GM12878 (cell line): ENCODE results near the gene WDR77. TPM values are rescaled to one million over a fixed set of nuclear protein-coding genes. Genes with fewer than 3 reads are reported as not detected.

Experiments used
- ATAC-seq: fragments of 200-7000 bp; cut with Tn5 transposase; 3 replicates; pipeline ENCODE4 v1.9.1; 2020; ENCODE audit warnings: mild to moderate bottlenecking, moderate library complexity
- BruUV-seq: library from RNA; stranded (reverse); fragments of 400-500 nt; replicated peaks from 2 replicates; lab custom pipeline; 2021; lab: Mats Ljungman, UMichigan
- CTCF ChIA-PET: fragments of 300-600 bp; sonication (Branson Sonifier 250); formaldehyde crosslinking; extraction: SDS; loops from one replicate; lab custom pipeline; 2021; ENCODE audit warnings: inconsistent platforms; lab: Yijun Ruan, JAX
- POLR2A ChIA-PET: fragments of 350-600 bp; formaldehyde crosslinking; extraction: SDS; loops from one replicate; lab custom pipeline; 2021; ENCODE audit warnings: inconsistent platforms; lab: Charles Lee
- RAD21 ChIA-PET: fragments of 300-600 bp; sonication (Branson Sonifier 250); formaldehyde crosslinking; loops from one replicate; lab custom pipeline; 2023; ENCODE audit warnings: antibody characterized with exemption; ENCODE audit not compliant: unreplicated experiment; lab: Charles Lee
- SMC1A ChIA-PET: fragments of 300-600 bp; sonication (Branson Sonifier 250); formaldehyde crosslinking; loops from one replicate; lab custom pipeline; 2023; ENCODE audit not compliant: unreplicated experiment, uncharacterized antibody; lab: Charles Lee
- DNase-seq: peaks from one replicate; pipeline ENCODE4 v3.0.0-alpha.2; 2011; ENCODE audit warnings: low read depth, low spot score
- FAIRE-seq: peaks from 3 replicates; lab custom pipeline; 2011; peaks lifted over from hg19 to GRCh38; lab: Jason Lieb, UNC
- H2AFZ ChIP-seq: 2 replicates; pipeline ENCODE4 v1.6.0; 2011; ENCODE audit warnings: low read depth, low read length, control low read depth; ENCODE audit not compliant: control insufficient read depth
- H3K27ac ChIP-seq: 2 replicates; pipeline ENCODE4 v1.5.1; 2011; ENCODE audit warnings: control low read depth; ENCODE audit not compliant: control insufficient read depth, insufficient read depth
- H3K27me3 ChIP-seq, 2 experiments: replicated peaks in 1 of 2; 2 replicates each; pipeline versions ENCODE4 v1.6.0 to v1.6.1; 2011; ENCODE audit warnings: low read length in 1 of 2; ENCODE audit not compliant: control insufficient read depth in 2 of 2, insufficient read depth in 2 of 2
- H3K36me3 ChIP-seq, 2 experiments: 2 replicates each; pipeline ENCODE4 v1.5.1; 2011; ENCODE audit warnings: low read length in 1 of 2; ENCODE audit not compliant: control insufficient read depth in 2 of 2, insufficient read depth in 2 of 2
- H3K4me1 ChIP-seq: 2 replicates; pipeline ENCODE4 v1.6.1; 2011; ENCODE audit warnings: mild to moderate bottlenecking, low read length, moderate library complexity, mixed read lengths; ENCODE audit not compliant: control insufficient read depth, insufficient read depth
- H3K4me2 ChIP-seq: 2 replicates; pipeline ENCODE4 v1.6.0; 2011; ENCODE audit warnings: control low read depth; ENCODE audit not compliant: control insufficient read depth, insufficient read depth
- H3K4me3 ChIP-seq: fragments of 200-600 bp; sonication (generic); 2 replicates; pipeline ENCODE4 v1.5.1; 2016
- H3K79me2 ChIP-seq: 2 replicates; pipeline ENCODE4 v1.6.0; 2011; ENCODE audit warnings: low read length; ENCODE audit not compliant: control insufficient read depth, insufficient read depth
- H3K9ac ChIP-seq: 2 replicates; pipeline ENCODE4 v1.8.0; 2011; ENCODE audit warnings: low read length, control low read depth, mixed read lengths; ENCODE audit not compliant: control insufficient read depth, insufficient read depth
- H3K9me3 ChIP-seq: replicated peaks from 3 replicates; pipeline ENCODE4 v1.5.1; 2011; ENCODE audit warnings: mild to moderate bottlenecking, low read length; ENCODE audit not compliant: control insufficient read depth, insufficient read depth
- H4K20me1 ChIP-seq: 2 replicates; pipeline ENCODE4 v1.6.0; 2011; ENCODE audit not compliant: control insufficient read depth, insufficient read depth
- CBX5 ChIP-seq: sonication (generic); IDR thresholded peaks from 2 replicates; pipeline ENCODE4 v1.6.1; 2016; ENCODE audit warnings: low read depth, moderate library complexity, mild to moderate bottlenecking, inconsistent platforms
- CHD1 ChIP-seq: IDR thresholded peaks from 2 replicates; pipeline ENCODE4 v1.6.1; 2012; ENCODE audit warnings: low read depth, low read length, improper control_type of control experiment
- KDM1A ChIP-seq: fragments of 200-600 bp; sonication (generic); IDR thresholded peaks from 2 replicates; pipeline ENCODE4 v1.6.1; 2016; ENCODE audit warnings: borderline replicate concordance
- MTA2 ChIP-seq: fragments of 450-650 bp; IDR thresholded peaks from 2 replicates; pipeline ENCODE4 v1.6.1; 2016; ENCODE audit warnings: low read depth, mild to moderate bottlenecking, moderate library complexity
- RB1 ChIP-seq: fragments of 450-650 bp; formaldehyde crosslinking; IDR thresholded peaks from 2 replicates; pipeline ENCODE4 v1.6.1; 2017; ENCODE audit warnings: mild to moderate bottlenecking, borderline replicate concordance
- SIN3A ChIP-seq: IDR thresholded peaks from 2 replicates; pipeline ENCODE4 v1.6.1; 2012; ENCODE audit warnings: low read depth, low read length, improper control_type of control experiment
- SREBF2 ChIP-seq: IDR thresholded peaks from 2 replicates; pipeline ENCODE4 v1.6.1; 2012; ENCODE audit warnings: mild to moderate bottlenecking, low read length
- ZNF24 ChIP-seq: fragments of 450-650 bp; IDR thresholded peaks from 2 replicates; pipeline ENCODE4 v1.6.1; 2017; ENCODE audit warnings: antibody characterized with exemption, mild to moderate bottlenecking
- ZNF622 ChIP-seq: fragments of 450-650 bp; IDR thresholded peaks from 2 replicates; pipeline ENCODE4 v1.6.1; 2017; ENCODE audit warnings: mild to moderate bottlenecking, inconsistent platforms
- WGBS: methylation state at CpG from one replicate; pipeline ENCODE4 v1.1.6; 2016; ENCODE audit warnings: low lambda C conversion rate; ENCODE audit not compliant: insufficient replicate concordance, insufficient coverage; ENCODE audit errors: missing lambda C conversion rate; 5-methylcytosine and 5-hydroxymethylcytosine counted together
- in situ Hi-C: fragments of 300-500 bp; cut with MboI; formaldehyde crosslinking; loops from 9 replicates; pipeline ENCODE4 v1.14.3; 2018; ENCODE audit warnings: mixed read lengths
- intact Hi-C: fragments of 100-400 bp; cut with micrococcal nuclease; formaldehyde crosslinking; loops from one replicate; pipeline ENCODE4 v1.14.2; 2022; ENCODE audit not compliant: unreplicated experiment
- polyA plus RNA-seq, 11 experiments: library from polyadenylated mRNA; depleted of rRNA in 4 of 11; unstranded in 6 of 11; stranded (reverse) in 5 of 11; fragments of >200 nt; fragmentation: Nextera tagmentation in 4 of 11; fragmentation: Illumina TruSeq in 1 of 11; extraction: Ambion mirVana in 4 of 11; extraction: Trizol in 1 of 11; gene quantifications; 1 replicate in 1 of 11; 2 replicates in 10 of 11; pipeline versions ENCODE4 v1.2.1 to v1.2.3, GENCODE V29; 2011 to 2016; ENCODE audit warnings: inconsistent platforms in 2 of 11, missing spikeins in 2 of 11, low read depth in 1 of 11
- total RNA-seq, 4 experiments: library from RNA; depleted of rRNA in 3 of 4; stranded (reverse); fragments of >200 nt in 3 of 4; fragmentation: Illumina TruSeq in 1 of 4; extraction: Trizol in 1 of 4; gene quantifications; 2 replicates each; pipeline versions ENCODE4 v1.2.1 to v1.2.3, GENCODE V29; 2013 to 2021
- TF ChIP-seq, protein P1 (sequence below): fragments of 450-650 bp; formaldehyde crosslinking; IDR thresholded peaks from 2 replicates; pipeline ENCODE4 v1.4.0; 2022; ENCODE audit warnings: mild to moderate bottlenecking, moderate library complexity
- TF ChIP-seq, protein P2 (sequence below): fragments of 450-650 bp; formaldehyde crosslinking; IDR thresholded peaks from 2 replicates; pipeline ENCODE4 v1.4.0; 2020; ENCODE audit warnings: mild to moderate bottlenecking, moderate library complexity
- TF ChIP-seq, protein P3 (sequence below): fragments of 450-650 bp; IDR thresholded peaks from 2 replicates; pipeline ENCODE4 v1.6.1; 2017; ENCODE audit warnings: mild to moderate bottlenecking, moderate library complexity

Gene WDR77
- total and polyA plus RNA-seq, 10 of the 15 experiments (the other 5 are each of a cell fraction or from before 2014, with no cell fraction given) = 12.7 to 167 (median 67.1) TPM

DNA sequence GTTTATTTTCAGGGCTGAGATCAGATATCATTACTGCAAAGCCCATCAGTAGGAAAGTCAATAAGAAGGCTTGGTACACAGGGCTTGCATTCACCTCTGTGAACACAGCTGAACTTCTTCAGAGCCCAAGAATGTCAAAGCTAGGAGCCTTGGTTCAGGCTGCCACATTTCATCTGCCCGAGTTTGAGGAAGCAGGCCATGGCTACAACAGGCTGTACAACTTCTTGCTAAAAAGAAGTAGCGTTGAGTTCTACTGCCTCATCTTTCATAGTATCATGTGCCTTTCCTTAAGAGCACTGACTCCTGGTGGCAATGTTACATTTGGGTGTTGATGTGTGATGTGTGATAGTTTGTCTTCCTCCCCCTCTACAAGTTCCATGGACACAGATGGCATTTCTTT, 34.8 kb upstream of the WDR77 start (continued):
- TF ChIP-seq, protein P1, sequence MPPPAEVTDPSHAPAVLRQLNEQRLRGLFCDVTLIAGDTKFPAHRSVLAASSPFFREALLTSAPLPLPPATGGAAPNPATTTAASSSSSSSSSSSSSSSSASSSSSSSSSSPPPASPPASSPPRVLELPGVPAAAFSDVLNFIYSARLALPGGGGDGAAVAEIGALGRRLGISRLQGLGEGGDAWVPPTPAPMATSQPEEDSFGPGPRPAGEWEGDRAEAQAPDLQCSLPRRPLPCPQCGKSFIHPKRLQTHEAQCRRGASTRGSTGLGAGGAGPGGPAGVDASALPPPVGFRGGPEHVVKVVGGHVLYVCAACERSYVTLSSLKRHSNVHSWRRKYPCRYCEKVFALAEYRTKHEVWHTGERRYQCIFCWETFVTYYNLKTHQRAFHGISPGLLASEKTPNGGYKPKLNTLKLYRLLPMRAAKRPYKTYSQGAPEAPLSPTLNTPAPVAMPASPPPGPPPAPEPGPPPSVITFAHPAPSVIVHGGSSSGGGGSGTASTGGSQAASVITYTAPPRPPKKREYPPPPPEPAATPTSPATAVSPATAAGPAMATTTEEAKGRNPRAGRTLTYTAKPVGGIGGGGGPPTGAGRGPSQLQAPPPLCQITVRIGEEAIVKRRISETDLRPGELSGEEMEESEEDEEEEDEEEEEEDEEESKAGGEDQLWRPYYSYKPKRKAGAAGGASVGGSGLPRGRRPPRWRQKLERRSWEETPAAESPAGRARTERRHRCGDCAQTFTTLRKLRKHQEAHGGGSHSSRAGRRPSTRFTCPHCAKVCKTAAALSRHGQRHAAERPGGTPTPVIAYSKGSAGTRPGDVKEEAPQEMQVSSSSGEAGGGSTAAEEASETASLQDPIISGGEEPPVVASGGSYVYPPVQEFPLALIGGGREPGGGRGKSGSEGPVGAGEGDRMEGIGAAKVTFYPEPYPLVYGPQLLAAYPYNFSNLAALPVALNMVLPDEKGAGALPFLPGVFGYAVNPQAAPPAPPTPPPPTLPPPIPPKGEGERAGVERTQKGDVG (CRISPR knock-in tag) = no peak
- TF ChIP-seq, all 136 proteins: peak for 0

DNA sequence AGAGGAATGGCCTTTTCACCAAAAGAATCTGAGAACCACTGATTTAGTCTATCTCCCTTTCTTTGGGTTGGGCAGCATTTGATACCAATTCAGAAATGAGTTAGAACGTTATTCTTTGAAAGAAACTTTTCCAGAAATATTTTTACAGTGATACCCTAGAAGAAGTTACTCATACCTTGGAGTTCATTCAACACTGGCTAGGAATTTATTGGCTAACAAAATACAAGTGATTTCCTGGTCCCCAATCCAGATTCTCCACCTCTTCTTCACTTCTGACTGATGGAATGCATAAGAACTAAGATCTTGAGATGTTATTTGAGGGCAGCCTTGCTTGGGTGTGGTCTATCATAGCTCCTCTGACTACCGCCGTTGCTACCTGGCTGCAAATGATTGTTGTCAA, 34.1 kb upstream of the WDR77 start:
- DNase-seq (no peak), ATAC-seq (no peak), FAIRE-seq (no peak)
- Histone ChIP-seq H3K27ac (no peak overlapping the region), H3K4me1 (no peaks in the 10 kb centered on the region), H3K4me3 (no peak overlapping the region), H2AFZ (no peak overlapping the region), H3K4me2 (no peak overlapping the region), H3K9me3 (no peaks in the 10 kb centered on the region), H3K36me3 (no peaks in the 10 kb centered on the region), H3K79me2 (no peaks in the 10 kb centered on the region), H4K20me1 (no peaks in the 10 kb centered on the region), H3K27me3 (no peaks in the 10 kb centered on the region), H3K9ac (no peak overlapping the region)
- RAD21 ChIA-PET = interaction anchor here (2.1 to 3.9 kb wide), 3 partner anchors 25 to 285 kb away, joined by 12 to 29 read pairs (median 21); no protein-coding TSS in a partner anchor
- POLR2A ChIA-PET = no interaction called here
- BruUV-seq = no TSS peak
- intact Hi-C loops (loop anchor here (2.0 kb wide), 1 partner anchor 174 kb away; no protein-coding TSS in a partner anchor), in situ Hi-C loops (loop anchor here (5.0 to 25.0 kb wide), 2 partner anchors 264 to 879 kb away; no protein-coding TSS in a partner anchor)
- SMC1A ChIA-PET = interaction anchor here (0.9 to 12.1 kb wide), 6 partner anchors 11 to 272 kb away, joined by 3 to 128 read pairs (median 8); partner anchors contain the start of gene DDX20
- CTCF ChIA-PET = interaction anchor here (1.1 to 8.7 kb wide), 9 partner anchors 13 to 284 kb away, joined by 3 to 119 read pairs (median 14); no protein-coding TSS in a partner anchor
- WGBS = 84% methylated on average over 3 of the region's 3 CpGs
- no peak for TF ChIP-seq ZNF622
- TF ChIP-seq SIN3A = no peak
- TF ChIP-seq, protein P2, sequence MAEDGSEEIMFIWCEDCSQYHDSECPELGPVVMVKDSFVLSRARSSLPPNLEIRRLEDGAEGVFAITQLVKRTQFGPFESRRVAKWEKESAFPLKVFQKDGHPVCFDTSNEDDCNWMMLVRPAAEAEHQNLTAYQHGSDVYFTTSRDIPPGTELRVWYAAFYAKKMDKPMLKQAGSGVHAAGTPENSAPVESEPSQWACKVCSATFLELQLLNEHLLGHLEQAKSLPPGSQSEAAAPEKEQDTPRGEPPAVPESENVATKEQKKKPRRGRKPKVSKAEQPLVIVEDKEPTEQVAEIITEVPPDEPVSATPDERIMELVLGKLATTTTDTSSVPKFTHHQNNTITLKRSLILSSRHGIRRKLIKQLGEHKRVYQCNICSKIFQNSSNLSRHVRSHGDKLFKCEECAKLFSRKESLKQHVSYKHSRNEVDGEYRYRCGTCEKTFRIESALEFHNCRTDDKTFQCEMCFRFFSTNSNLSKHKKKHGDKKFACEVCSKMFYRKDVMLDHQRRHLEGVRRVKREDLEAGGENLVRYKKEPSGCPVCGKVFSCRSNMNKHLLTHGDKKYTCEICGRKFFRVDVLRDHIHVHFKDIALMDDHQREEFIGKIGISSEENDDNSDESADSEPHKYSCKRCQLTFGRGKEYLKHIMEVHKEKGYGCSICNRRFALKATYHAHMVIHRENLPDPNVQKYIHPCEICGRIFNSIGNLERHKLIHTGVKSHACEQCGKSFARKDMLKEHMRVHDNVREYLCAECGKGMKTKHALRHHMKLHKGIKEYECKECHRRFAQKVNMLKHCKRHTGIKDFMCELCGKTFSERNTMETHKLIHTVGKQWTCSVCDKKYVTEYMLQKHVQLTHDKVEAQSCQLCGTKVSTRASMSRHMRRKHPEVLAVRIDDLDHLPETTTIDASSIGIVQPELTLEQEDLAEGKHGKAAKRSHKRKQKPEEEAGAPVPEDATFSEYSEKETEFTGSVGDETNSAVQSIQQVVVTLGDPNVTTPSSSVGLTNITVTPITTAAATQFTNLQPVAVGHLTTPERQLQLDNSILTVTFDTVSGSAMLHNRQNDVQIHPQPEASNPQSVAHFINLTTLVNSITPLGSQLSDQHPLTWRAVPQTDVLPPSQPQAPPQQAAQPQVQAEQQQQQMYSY = no peak
- TF ChIP-seq RB1 = no peak
- TF ChIP-seq CHD1 = no peak
- no peak for TF ChIP-seq MTA2
- no peak for TF ChIP-seq SREBF2
- no peak for TF ChIP-seq CBX5
- no peak for TF ChIP-seq ZNF24
- no peak for TF ChIP-seq KDM1A
- TF ChIP-seq, protein P3, sequence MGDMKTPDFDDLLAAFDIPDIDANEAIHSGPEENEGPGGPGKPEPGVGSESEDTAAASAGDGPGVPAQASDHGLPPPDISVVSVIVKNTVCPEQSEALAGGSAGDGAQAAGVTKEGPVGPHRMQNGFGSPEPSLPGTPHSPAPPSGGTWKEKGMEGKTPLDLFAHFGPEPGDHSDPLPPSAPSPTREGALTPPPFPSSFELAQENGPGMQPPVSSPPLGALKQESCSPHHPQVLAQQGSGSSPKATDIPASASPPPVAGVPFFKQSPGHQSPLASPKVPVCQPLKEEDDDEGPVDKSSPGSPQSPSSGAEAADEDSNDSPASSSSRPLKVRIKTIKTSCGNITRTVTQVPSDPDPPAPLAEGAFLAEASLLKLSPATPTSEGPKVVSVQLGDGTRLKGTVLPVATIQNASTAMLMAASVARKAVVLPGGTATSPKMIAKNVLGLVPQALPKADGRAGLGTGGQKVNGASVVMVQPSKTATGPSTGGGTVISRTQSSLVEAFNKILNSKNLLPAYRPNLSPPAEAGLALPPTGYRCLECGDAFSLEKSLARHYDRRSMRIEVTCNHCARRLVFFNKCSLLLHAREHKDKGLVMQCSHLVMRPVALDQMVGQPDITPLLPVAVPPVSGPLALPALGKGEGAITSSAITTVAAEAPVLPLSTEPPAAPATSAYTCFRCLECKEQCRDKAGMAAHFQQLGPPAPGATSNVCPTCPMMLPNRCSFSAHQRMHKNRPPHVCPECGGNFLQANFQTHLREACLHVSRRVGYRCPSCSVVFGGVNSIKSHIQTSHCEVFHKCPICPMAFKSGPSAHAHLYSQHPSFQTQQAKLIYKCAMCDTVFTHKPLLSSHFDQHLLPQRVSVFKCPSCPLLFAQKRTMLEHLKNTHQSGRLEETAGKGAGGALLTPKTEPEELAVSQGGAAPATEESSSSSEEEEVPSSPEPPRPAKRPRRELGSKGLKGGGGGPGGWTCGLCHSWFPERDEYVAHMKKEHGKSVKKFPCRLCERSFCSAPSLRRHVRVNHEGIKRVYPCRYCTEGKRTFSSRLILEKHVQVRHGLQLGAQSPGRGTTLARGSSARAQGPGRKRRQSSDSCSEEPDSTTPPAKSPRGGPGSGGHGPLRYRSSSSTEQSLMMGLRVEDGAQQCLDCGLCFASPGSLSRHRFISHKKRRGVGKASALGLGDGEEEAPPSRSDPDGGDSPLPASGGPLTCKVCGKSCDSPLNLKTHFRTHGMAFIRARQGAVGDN = no peak
